GM18520 (cell line): ENCODE measurements around the gene C1QA.
"Not testable (repeated sequence)": the region's sequence is repeated elsewhere in the genome, so short reads cannot be mapped to it uniquely, and the experiment has no call there.

Experiments
- ATAC-seq: cut with Tn5 transposase; IDR thresholded peaks from one replicate; pipeline ENCODE4 v1.9.1; 2021; ENCODE audit not compliant: unreplicated experiment

The C1QA gene

DNA sequence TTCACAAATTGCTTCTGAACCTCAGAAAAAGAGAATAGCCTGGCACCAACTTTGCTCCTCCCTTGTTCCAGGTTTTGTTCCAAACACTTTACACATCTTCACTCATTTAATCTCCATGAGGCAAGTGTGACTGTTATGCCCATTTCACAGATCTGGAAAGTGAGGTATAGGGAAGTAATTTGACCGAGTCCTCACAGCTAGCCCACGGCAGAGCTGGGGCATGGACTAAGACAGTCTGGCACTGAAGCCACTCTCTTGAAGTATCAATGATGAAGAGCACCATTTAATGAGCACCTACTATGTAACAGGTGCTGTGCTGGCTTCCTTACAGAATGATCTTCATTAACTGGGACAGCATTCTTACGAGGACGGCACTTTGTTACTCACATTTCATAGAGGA is 35.6 kb downstream of the C1QA start:
- no peak for ATAC-seq

- no peak for ATAC-seq
Measured at GRCh38 chr1:22673486-22674409, 37.3 kb downstream of the C1QA start.

- ATAC-seq, result no peak
Measured at GRCh38 chr1:22674410-22674749, 38.0 kb downstream of the C1QA start.

GRCh38 chr1:22676151-22676550 is 39.7 kb downstream of the C1QA start:
- not testable (repeated sequence) for ATAC-seq

- ATAC-seq, result no peak
Measured at GRCh38 chr1:22676916-22677583, 40.6 kb downstream of the C1QA start.

GRCh38 chr1:22677931-22678896 is 41.8 kb downstream of the C1QA start:
- ATAC-seq, result no peak

DNA sequence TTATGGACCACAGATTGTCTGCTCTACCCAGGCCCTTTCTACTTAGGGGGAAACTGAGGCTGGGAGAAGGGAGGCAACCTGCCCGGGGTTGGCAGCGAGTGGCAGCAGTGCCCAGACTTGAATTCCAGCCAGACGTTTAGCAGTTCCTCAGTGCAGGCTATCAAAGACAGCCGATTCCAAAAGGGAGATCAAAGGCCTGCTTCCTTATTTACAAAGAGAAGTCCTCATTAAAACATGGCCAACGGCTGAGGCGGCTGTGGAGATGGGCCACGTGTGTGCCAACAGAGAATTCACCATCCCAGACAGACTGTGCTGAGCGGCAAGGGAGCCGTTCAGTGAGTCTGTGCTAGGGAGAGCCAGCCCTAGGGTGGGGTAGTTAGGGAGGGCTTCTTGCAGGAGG is 44.3 kb downstream of the C1QA start:
- no peak for ATAC-seq

DNA sequence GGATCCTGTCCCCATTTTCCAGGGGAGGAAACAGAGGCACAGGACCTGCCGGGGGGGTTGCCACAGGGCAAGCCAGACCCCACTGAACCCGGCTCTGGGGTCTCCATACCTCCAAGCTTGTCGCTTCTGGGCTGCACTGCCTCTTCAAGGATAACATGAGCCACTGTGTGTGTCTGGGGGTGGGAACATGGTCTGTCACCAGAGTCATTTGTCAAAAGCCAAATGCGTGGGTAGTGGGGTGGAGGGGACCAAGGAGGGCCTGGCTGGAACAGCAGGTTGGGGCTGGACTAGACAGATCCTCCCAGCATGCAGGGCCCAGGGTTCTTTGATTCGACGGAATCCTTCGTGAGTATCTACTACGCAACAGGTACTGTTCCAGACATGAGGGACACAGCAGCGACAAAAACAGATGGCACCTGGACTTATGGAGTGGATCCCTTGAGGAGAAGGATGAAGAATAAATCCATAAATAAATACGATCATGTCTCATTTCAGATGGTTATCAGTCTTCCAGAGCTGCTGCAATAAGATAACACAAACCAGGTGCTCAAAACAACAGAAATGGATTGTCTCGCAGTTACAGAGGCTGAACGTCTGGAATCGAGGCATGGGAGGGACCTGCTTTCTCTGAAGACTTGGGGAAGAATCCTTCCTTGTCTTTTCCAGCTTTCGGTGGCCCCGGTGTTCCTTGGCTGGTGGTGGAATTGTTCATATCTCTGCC is 45.3 kb downstream of the C1QA start:
- ATAC-seq, result no peak

DNA sequence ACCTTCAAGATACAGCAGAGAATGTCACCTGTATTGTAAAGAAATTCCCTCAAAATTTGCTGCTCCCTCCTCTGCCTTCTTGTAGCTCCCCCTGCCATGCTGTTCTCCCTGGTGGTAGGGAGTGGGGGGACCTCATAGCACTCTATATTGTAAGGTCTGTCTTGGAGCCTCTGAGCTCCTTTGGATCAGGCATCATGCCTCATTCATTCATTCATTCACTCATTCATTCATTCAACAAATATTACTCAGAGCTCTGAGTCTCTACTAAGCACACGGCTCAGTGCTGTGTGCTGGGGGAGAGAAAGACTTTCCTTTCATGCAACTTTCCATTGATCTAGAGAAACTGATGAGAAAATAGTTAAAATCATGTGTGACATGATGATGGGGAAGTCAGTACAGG is 47.1 kb downstream of the C1QA start:
- no peak for ATAC-seq

GRCh38 chr1:22685591-22686059 is 49.2 kb downstream of the C1QA start:
- no peak for ATAC-seq

- no peak for ATAC-seq
Measured at GRCh38 chr1:22687191-22687590, 50.8 kb downstream of the C1QA start.

- no peak for ATAC-seq
Measured at GRCh38 chr1:22688466-22688865, 52.0 kb downstream of the C1QA start.
